Brain microvascular endothelial cell (primary cell): Measurements from ENCODE around the gene FGD5.
A peak's percentile ranks its signal among the peaks of the same experiment; 100 is the strongest.

Source experiments
- DNase-seq: peaks from one replicate; pipeline ENCODE4 v3.0.0-alpha.2; 2020
- H3K27ac ChIP-seq: fragments of 250-450 bp; sonication (Bioruptor Pico); 2 replicates; pipeline ENCODE4 v1.5.1; 2020; ENCODE audit warnings: mild to moderate bottlenecking, moderate library complexity
- H3K27me3 ChIP-seq: fragments of 250-450 bp; sonication (Bioruptor Pico); replicated peaks from 2 replicates; pipeline ENCODE4 v1.5.1; 2020; ENCODE audit warnings: mild to moderate bottlenecking
- H3K36me3 ChIP-seq: fragments of 250-450 bp; sonication (Bioruptor Pico); replicated peaks from 2 replicates; pipeline ENCODE4 v1.5.1; 2020; ENCODE audit warnings: mild to moderate bottlenecking
- H3K4me3 ChIP-seq: 2 replicates; pipeline ENCODE4 v1.5.1; 2011; ENCODE audit warnings: low read depth, mild to moderate bottlenecking, control low read depth, low read length, moderate library complexity
- in situ Hi-C: cut with HindIII; loops from 2 replicates; pipeline ENCODE4 v1.10.0; 2017; ENCODE audit warnings: low sequenced_read_pairs, low pct_ligation_motif_present
- TF ChIP-seq, protein P1 (sequence below): IDR thresholded peaks from 2 replicates; pipeline ENCODE4 v1.5.1; 2011; ENCODE audit warnings: low read depth, mild to moderate bottlenecking, moderate library complexity, low read length, control low read depth, inconsistent platforms; ENCODE audit errors: missing control alignments

FGD5 gene

DNA sequence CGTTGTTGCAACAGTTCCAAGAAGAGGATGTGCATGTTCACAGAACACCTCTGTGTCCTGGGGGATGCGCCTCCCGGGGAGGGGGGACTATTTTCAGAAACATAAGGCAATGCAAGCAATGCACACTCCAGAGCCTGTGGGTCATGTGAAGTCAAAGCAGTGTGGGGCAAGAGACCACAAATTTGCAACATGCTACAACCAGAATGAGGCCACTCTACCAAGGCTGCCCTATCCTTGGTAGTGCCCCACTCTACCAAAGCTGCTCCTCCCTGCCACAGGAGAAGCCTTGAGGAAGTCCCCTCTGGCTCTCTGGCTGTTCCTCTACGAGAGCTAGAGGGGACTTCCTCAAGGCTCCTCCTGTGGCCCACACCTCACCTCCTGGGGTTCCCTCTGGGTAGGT lies 120.2 kb downstream of the FGD5 start:
- H3K27me3 ChIP-seq, result no peaks in the 10 kb centered on the region
- TF ChIP-seq, protein P1, sequence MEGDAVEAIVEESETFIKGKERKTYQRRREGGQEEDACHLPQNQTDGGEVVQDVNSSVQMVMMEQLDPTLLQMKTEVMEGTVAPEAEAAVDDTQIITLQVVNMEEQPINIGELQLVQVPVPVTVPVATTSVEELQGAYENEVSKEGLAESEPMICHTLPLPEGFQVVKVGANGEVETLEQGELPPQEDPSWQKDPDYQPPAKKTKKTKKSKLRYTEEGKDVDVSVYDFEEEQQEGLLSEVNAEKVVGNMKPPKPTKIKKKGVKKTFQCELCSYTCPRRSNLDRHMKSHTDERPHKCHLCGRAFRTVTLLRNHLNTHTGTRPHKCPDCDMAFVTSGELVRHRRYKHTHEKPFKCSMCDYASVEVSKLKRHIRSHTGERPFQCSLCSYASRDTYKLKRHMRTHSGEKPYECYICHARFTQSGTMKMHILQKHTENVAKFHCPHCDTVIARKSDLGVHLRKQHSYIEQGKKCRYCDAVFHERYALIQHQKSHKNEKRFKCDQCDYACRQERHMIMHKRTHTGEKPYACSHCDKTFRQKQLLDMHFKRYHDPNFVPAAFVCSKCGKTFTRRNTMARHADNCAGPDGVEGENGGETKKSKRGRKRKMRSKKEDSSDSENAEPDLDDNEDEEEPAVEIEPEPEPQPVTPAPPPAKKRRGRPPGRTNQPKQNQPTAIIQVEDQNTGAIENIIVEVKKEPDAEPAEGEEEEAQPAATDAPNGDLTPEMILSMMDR, result no peak
- in situ Hi-C loops, result no loop called here
- H3K36me3 ChIP-seq, result no peaks in the 10 kb centered on the region
- H3K27ac ChIP-seq, result no peak overlapping the region
- no peak for DNase-seq
- H3K4me3 ChIP-seq, result no peak overlapping the region

DNA sequence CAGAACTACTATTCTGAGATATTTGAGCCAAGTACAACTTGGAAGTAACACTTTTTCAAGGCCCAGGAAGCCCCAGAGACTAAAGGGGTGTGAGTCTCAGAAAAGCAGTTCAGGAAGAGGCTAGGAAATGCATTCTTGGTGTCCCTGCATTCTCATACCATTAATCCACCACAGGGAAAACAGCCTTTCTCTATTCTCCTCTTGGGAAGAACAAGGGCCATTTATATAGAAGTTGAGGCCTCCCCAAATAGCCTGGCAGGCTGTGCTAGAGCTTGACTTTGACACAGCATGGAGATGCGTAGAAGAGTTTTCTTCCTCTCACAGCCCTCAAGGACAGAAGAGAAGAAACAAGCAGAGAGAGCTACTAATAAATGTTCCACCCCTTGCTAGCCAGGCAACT lies 123.1 kb downstream of the FGD5 start:
- TF ChIP-seq, protein P1, result no peak
- DNase-seq, result no peak
- in situ Hi-C loops, result no loop called here
- Histone ChIP-seq H3K27me3 (no peaks in the 10 kb centered on the region), H3K27ac (no peak overlapping the region), H3K4me3 (no peak overlapping the region), H3K36me3 (peaks cover 12% of the 10 kb centered on the region)

DNA sequence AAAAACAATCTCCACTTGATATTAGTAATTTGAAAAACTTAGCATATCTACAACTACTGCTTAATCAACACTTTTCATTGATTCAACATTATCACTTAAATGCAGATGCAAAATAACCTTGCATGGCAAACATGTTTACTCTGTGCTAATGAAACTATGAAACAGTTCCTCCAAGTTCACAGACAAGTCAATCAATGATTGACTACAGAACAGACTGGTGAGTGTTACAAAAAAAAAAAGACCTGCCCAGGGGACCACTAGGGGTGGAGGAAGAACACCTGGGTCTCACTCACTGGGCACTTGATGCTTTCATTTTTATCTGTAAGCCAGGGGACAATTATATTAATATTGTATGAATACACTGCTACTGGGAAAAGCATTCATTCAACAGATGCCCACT lies 124.3 kb downstream of the FGD5 start:
- Histone ChIP-seq H3K4me3 (no peak overlapping the region), H3K36me3 (peaks cover 12% of the 10 kb centered on the region), H3K27ac (no peak overlapping the region), H3K27me3 (no peaks in the 10 kb centered on the region)
- in situ Hi-C loops, result no loop called here
- DNase-seq, result no peak
- TF ChIP-seq, protein P1, result no peak

DNA sequence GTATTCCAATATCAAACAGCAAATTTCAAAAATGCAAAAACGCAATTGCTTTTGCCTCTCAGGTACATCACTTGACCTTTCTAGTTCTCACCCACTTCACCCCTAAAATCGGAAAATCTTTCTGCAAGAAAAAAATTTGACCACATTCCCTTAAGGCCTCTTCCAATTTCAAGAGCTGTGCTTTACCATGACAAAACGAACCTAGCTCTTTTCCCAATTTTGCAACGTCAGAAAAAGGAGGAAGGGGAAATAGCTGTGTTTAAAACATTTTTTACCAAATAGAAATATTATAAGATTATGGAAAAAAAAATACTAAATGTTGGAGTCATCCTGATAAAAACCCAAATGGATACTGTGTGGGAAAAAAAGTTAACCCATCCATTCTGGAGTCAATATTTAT lies 127.5 kb downstream of the FGD5 start:
- in situ Hi-C loops, result no loop called here
- peaks cover 12% of the 10 kb centered on the region for H3K36me3 ChIP-seq

DNA sequence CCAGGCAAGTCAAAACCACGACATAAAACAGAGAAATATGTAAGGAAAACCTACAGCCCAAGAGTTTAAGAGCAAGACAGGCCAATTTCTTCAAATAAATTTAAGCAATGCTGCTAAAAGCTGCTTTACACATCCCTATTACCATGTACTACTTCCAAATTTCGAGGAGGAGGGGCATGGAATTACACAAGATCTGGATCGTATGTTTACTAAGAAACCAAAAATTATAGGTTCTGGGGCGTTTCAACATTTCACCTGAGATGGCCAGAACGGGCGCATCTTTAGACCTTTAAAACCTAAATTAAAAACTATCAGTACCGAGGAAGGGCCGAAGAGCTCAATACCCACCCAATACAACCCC lies 128.0 kb downstream of the FGD5 start:
- Histone ChIP-seq H3K4me3 (peak overlapping the region; percentile 84), H3K27me3 (no peaks in the 10 kb centered on the region), H3K27ac (peak overlapping the region; percentile 100), H3K36me3 (peaks cover 12% of the 10 kb centered on the region)
- TF ChIP-seq, protein P1, result no peak
- DNase-seq, result no peak
- in situ Hi-C loops, result no loop called here

More for the DNA sequence above, 127.5 kb downstream of the FGD5 start:
- Histone ChIP-seq H3K4me3 (peak overlapping the region; percentile 84), H3K27ac (no peak overlapping the region), H3K27me3 (no peaks in the 10 kb centered on the region)
- TF ChIP-seq, protein P1, result no peak
- DNase-seq, result no peak

DNA sequence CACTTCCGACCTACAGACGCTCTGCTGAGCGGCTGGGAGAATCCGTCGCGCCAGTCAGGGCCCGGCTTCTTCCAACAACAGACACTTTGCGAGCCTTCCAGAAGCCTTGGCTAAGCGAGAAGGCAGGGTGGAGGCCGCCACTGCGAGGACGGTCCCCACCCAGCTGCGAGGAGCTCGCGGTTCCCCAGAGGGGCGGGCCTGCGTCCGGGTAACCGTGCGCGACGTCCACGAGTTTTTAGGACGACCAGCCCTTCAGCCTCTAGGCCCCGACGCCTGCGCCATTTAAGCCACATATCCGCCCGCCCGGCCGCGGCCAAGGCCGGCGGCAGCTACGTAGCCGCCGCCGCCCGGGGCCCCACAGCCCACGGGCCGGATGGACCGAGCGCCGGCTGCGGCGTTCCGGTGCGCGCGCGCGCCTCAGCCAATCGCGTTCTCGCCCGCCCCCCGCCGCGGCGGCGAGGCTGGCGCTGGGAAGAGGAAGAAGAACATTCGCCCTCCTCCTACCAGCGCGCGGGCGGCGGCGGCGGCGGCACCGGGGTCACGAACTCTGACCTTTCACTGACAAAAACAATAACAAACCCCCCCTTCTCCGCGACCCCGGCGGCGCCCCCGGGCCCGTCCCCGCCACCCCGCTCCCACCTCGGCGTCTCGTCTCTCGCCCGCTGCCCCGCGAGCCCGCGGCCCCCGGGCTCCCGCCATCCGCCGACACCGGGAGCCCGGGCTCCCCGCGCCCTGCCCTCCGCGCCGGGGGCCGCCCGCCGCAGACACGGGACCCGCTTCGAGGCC lies 128.5 kb downstream of the FGD5 start, which contains the start of gene NR2C2:
Gene NR2C2, plus strand, starts transcription at position 484 of the 786 bp plus-strand sequence. CDS start 56,332 bp downstream, outside the sequence.
- Histone ChIP-seq H3K27ac (peak within 1 kb of the TSS; percentile 100), H3K36me3 (peaks cover 12% of the 10 kb centered on the region), H3K27me3 (no peaks in the 10 kb centered on the region), H3K4me3 (peak within 1 kb of the TSS; percentile 84)
- in situ Hi-C loops, result no loop called here
- TF ChIP-seq, protein P1, result no peak
- DNase-seq, result peak; percentile 46
